Kidney (tissue), 14 donors: ENCODE data around the gene UFM1. TPM values are rescaled to one million over a fixed set of nuclear protein-coding genes. Genes with fewer than 3 reads are reported as not detected.
"Not testable (repeated sequence)": the region's sequence is repeated elsewhere in the genome, so short reads cannot be mapped to it uniquely, and the experiment has no call there.

Source experiments
- DNase-seq, 5 donors: peaks; one replicate each; pipeline ENCODE4 v3.0.0-alpha.2; 2013 to 2020
- FAIRE-seq: peaks from 2 replicates; lab custom pipeline; 2012; peaks lifted over from hg19 to GRCh38; lab: Jason Lieb, UNC
- H3K27ac ChIP-seq, 2 donors: one replicate each; pipeline ENCODE4 v1.7.0; 2013; ENCODE audit warnings: low read depth in 2 of 2, low read length in 2 of 2, inconsistent platforms in 1 of 2
- H3K27me3 ChIP-seq: one replicate; pipeline ENCODE4 v1.7.1; 2013; ENCODE audit warnings: low read length, inconsistent platforms; ENCODE audit not compliant: control insufficient read depth, insufficient read depth
- H3K36me3 ChIP-seq, 3 donors: one replicate each; pipeline versions ENCODE4 v1.7.0 to v1.7.1; 2013; ENCODE audit warnings: low read length in 3 of 3, control low read depth in 1 of 3, inconsistent platforms in 1 of 3; ENCODE audit not compliant: insufficient read depth in 3 of 3, control insufficient read depth in 2 of 3
- H3K4me1 ChIP-seq, 3 donors: one replicate each; pipeline versions ENCODE4 v1.7.0 to v1.7.1; 2013; ENCODE audit warnings: low read length in 3 of 3, inconsistent platforms in 1 of 3, low read depth in 1 of 3; ENCODE audit not compliant: control insufficient read depth in 2 of 3, insufficient read depth in 2 of 3
- H3K4me3 ChIP-seq, 3 donors: one replicate each; pipeline versions ENCODE4 v1.7.0 to v1.8.1; 2013; ENCODE audit warnings: low read length in 3 of 3, control low read depth in 1 of 3, inconsistent platforms in 1 of 3
- H3K9ac ChIP-seq, 3 donors: one replicate each; pipeline versions ENCODE4 v1.7.0 to v1.7.1; 2013; ENCODE audit warnings: low read length in 3 of 3, control low read depth in 1 of 3, inconsistent platforms in 1 of 3
- H3K9me3 ChIP-seq, 3 donors: one replicate each; pipeline versions ENCODE4 v1.7.0 to v1.7.1; 2013; ENCODE audit warnings: low read length in 3 of 3, control low read depth in 1 of 3, inconsistent platforms in 1 of 3; ENCODE audit not compliant: control insufficient read depth in 2 of 3, insufficient read depth in 1 of 3
- CTCF ChIP-seq: IDR thresholded peaks from 3 replicates; pipeline ENCODE4 v1.5.1; 2012; ENCODE audit warnings: mild to moderate bottlenecking, moderate library complexity, borderline replicate concordance; ENCODE audit not compliant: insufficient read depth; ENCODE audit errors: extremely low read depth
- intact Hi-C: fragments of 100-400 bp; cut with DNase I; formaldehyde crosslinking; loops from one replicate; pipeline ENCODE4 v1.11.1; 2022
- polyA plus RNA-seq: library from polyadenylated mRNA; stranded (reverse); fragments of 350-450 nt; fragmentation: Illumina TruSeq; extraction: RNeasy Lipid Tissue Mini Kit (QIAGEN cat#74804); gene quantifications from one replicate; pipeline ENCODE4 v1.2.3, GENCODE V29; 2014; ENCODE audit warnings: low read depth, low replicate concordance; ENCODE audit not compliant: insufficient read depth
- total RNA-seq: library from RNA; stranded (reverse); fragmentation: NEBNext Ultra II Directional; extraction: Animal tissue kit (Norgen Biotek cat#: 25700); gene quantifications from one replicate; pipeline ENCODE4 v1.2.1, GENCODE V29; 2021
- donor health status: control.
- donor health status: control.
- donor health status: control.
- donor health status: control.
- donor health status: control.
- donor health status: DM: yes; HTN: yes; CAD: no.
- donor health status: Normal renal cell carcinoma (clear cell type).

UFM1 gene
- total and polyA plus RNA-seq, 2 donors from 2014 or later, result 39.1 to 60.7 TPM

- no peak overlapping the region for H3K9ac ChIP-seq
- no peak for TF ChIP-seq CTCF
- FAIRE-seq, result no peak
- H3K27ac ChIP-seq, result no peak overlapping the region
- H3K4me3 ChIP-seq, result no peak overlapping the region
- no peaks in the 10 kb centered on the region for H3K36me3 ChIP-seq
- no peaks in the 10 kb centered on the region for H3K4me1 ChIP-seq
- no peak for DNase-seq
- H3K27me3 ChIP-seq, result no peaks in the 10 kb centered on the region
- no peaks in the 10 kb centered on the region for H3K9me3 ChIP-seq
- intact Hi-C loops, result no loop called here
Measured at GRCh38 chr13:38308736-38309135, 40.9 kb upstream of the UFM1 start.

GRCh38 chr13:38309397-38309796 is 40.3 kb upstream of the UFM1 start:
- FAIRE-seq, result no peak
- intact Hi-C loops, result no loop called here

GRCh38 chr13:38311175-38311574 is 38.5 kb upstream of the UFM1 start:
- H3K4me3 ChIP-seq, H3K4me1 ChIP-seq, H3K9ac ChIP-seq, H3K27ac ChIP-seq, DNase-seq, intact Hi-C loops, H3K9me3 ChIP-seq, H3K27me3 ChIP-seq, FAIRE-seq, H3K36me3 ChIP-seq: not testable (repeated sequence)

More at GRCh38 chr13:38309397-38309796, 40.3 kb upstream of the UFM1 start:
- Histone ChIP-seq H3K36me3 (no peaks in the 10 kb centered on the region), H3K9me3 (no peaks in the 10 kb centered on the region), H3K27ac (no peak overlapping the region), H3K4me3 (no peak overlapping the region), H3K9ac (no peak overlapping the region), H3K4me1 (no peaks in the 10 kb centered on the region), H3K27me3 (no peaks in the 10 kb centered on the region)
- no peak for TF ChIP-seq CTCF
- no peak for DNase-seq

- Histone ChIP-seq H3K36me3 (no peaks in the 10 kb centered on the region), H3K4me1 (no peaks in the 10 kb centered on the region), H3K27ac (no peak overlapping the region), H3K4me3 (no peak overlapping the region), H3K27me3 (no peaks in the 10 kb centered on the region), H3K9me3 (no peaks in the 10 kb centered on the region), H3K9ac (no peak overlapping the region)
- DNase-seq, result no peak
- TF ChIP-seq CTCF, result no peak
- intact Hi-C loops, result no loop called here
- FAIRE-seq, result no peak
Measured at GRCh38 chr13:38316129-38316528, 33.5 kb upstream of the UFM1 start.
